GM03348 (cell line): ENCODE measurements around the gene STAT4.

Source experiments
- DNase-seq: peaks from one replicate; pipeline ENCODE4 v3.0.0; 2012; ENCODE audit warnings: low spot score

STAT4 gene

GRCh38 chr2:191173206-191173605, 22.4 kb upstream of the STAT4 start:
- no peak for DNase-seq

DNA sequence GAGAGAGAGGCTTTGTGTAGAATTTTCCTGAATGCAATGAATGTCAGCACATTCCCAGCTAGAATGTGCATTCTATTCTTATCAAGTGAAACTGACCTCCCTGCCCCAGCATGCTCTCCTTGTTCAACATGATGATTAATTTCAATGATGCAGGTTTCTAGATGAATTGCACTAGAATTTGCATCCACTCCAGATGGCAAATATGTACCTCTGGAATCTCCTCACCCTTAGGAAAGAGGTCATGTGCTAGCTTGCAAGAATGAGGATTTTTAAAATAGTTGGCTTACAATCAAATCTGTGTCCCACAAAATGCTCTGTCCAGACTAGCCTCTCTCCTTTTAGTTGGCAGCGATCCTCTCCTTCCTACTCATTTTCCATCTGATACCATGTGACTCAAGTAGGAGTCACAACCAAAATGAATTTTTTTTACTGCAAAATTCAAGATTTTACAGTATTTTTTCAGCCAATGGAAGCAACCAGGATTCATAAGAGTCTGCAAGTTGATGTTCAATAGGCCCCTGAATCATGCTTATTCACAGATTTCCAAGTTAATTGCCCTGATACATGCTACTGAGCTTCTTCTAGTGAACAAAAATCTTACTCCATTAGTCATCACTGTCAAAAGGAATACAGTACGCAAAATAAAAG, 21.0 kb upstream of the STAT4 start:
- DNase-seq: peak; percentile 75

- DNase-seq: no peak
Observed at GRCh38 chr2:191171286-191171685, 20.5 kb upstream of the STAT4 start.

GRCh38 chr2:191170773-191171172, 20.0 kb upstream of the STAT4 start:
- no peak for DNase-seq

DNA sequence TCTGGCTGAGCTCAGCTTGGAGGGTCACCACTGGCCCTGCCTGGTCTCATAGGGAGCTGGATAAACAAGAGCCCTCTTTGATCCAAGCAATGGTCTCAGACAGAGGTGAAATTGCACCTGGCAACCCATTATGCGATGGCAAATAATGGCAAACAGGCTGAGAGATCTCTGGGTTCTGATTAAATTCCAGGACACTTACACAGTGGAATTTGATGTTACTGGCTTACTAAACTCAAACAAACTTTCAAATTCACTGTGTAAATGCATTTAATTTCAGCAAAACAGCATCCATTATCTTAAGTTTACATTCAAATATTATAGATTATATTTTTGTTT, 19.5 kb upstream of the STAT4 start:
- DNase-seq: no peak

- DNase-seq: no peak
Observed at GRCh38 chr2:191169456-191170300, 18.9 kb upstream of the STAT4 start.

DNA sequence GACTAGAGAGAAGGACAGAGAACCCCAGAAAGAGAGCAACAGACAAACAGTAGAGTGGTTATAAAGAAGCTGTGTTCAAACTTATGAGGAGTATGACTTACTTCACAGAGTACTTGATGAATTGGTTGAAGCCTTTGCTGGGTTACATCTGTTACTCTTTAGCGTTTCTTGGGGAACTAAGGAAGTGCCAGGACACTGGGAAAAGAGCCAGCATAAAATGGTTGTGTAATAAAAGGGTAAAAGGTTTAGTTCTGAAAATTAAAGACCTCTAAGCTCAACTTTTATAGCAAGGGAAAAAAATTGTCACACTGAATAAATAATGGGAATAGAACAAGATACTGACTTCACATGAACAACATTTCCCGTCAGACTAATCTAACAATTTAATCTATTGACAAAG, 17.0 kb upstream of the STAT4 start:
- peak; percentile 72 for DNase-seq

GRCh38 chr2:191166756-191167445, 16.1 kb upstream of the STAT4 start:
- DNase-seq: no peak

GRCh38 chr2:191166111-191166755, 15.4 kb upstream of the STAT4 start:
- no peak for DNase-seq

DNA sequence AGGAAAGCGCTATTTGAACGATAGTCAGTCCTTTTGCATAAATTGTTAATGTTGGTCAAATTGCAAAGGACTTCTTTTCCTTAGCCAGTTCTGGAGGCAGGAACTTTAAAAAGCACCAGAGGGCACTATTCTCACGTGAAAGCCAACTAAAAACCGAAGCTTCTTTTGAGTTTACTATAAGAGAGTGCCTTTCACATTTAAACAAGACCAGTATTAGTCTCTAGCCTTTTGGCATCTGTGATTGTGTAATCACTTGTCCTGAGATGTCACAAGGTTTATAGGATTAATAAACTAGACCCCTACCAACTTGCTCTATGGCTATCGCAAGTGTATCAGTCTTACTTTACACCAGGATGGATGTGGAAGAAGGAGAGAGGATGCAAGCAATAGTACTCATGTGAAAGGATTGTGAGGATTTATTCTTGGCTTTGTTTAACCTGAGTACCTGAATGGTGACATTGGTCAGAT, 14.4 kb upstream of the STAT4 start:
- peak; percentile 56 for DNase-seq

- no peak for DNase-seq
Observed at GRCh38 chr2:191158747-191159146, 8.0 kb upstream of the STAT4 start.

DNA sequence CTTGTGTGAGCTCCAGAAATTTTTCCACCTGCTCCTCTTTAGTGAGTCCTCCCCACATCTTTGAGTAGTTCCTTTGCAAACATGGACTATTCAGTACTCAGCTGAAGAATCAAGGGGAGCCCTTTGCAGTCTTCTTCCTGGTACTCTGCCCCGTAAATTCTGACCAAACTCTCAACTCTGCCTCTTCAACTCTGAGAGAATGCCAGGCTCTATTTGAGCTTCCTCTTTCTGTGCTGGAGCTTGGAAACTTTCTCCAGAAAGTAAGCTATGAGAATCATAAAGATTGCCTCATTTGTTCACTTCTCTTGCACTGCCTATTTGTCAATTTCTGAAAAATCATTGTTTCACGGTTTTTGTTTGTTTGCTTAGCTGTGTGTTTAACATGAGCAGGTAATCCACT, 7.4 kb upstream of the STAT4 start:
- no peak for DNase-seq

- peak; percentile 62 for DNase-seq
Observed at GRCh38 chr2:191155608-191156071, 4.8 kb upstream of the STAT4 start.

- no peak for DNase-seq
Observed at GRCh38 chr2:191153716-191154115, 2.9 kb upstream of the STAT4 start.

GRCh38 chr2:191152482-191153240, 1.9 kb upstream of the STAT4 start:
- DNase-seq: peak; percentile 52

DNA sequence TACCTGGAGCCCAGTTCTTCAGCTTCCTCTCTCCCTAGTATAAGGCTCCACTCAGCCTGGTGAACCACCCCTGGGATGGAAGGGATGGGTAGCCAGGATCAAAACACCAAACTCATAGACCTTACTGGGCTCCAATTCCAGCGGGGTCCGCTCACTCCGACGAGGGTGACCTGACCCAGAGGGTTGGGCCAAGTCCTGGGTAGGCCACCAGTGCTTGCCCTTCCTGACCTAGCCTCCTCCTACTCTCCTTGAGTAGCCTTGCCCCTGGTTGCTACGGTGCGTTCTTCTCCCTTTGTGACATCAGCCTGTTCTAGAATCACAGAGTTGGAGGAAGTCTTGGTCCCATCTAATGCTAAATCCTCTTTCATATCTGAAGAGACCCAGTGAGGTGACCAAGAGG, 537 bp upstream of the STAT4 start:
- DNase-seq: no peak

- DNase-seq: no peak
Observed at GRCh38 chr2:191150230-191150599, 579 bp downstream of the STAT4 start.

- no peak for DNase-seq
Observed at GRCh38 chr2:191149391-191149790, 1.4 kb downstream of the STAT4 start.

DNA sequence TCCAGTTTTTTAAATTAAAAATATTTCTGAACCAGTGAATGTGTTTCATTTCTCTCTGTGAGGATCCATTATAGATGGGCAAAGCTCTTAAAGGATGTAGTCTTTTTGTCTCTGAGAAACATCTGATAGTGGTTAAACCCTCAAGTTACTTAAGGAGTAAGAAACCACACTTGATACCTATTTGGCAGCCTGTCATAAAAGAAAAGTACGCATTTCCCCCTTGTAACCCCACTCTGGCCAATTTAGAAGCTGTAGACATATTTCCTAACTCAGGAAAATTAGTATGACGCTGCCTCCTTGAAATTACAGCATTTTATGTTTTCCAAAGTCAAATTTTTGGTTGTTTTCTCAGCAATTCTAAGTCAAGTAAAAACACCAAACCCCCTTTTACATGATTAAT, 2.0 kb downstream of the STAT4 start:
- DNase-seq: no peak

GRCh38 chr2:191148281-191148680, 2.5 kb downstream of the STAT4 start:
- DNase-seq: no peak

- DNase-seq: no peak
Observed at GRCh38 chr2:191145769-191146471, 4.9 kb downstream of the STAT4 start.
